Keratinocyte (primary cell): Measurements from ENCODE around the gene CCDC102A. TPM values are rescaled to one million over a fixed set of nuclear protein-coding genes. Genes with fewer than 3 reads are reported as not detected.

Source experiments
- DNase-seq: peaks from one replicate; pipeline ENCODE4 v3.0.0-alpha.2; 2011; ENCODE audit warnings: low read depth, missing footprints, low spot score
- FAIRE-seq: peaks from 2 replicates; lab custom pipeline; 2011; peaks lifted over from hg19 to GRCh38; lab: Jason Lieb, UNC
- H2AFZ ChIP-seq: 2 replicates; pipeline ENCODE4 v1.6.0; 2012; ENCODE audit warnings: low read length, control low read depth, inconsistent platforms; ENCODE audit not compliant: control insufficient read depth
- H3K27ac ChIP-seq: 2 replicates; pipeline ENCODE4 v1.5.1; 2011; ENCODE audit warnings: low read length; ENCODE audit not compliant: control insufficient read depth, insufficient read depth
- H3K27me3 ChIP-seq: 3 replicates; pipeline ENCODE4 v1.6.0; 2011; ENCODE audit warnings: low read length; ENCODE audit not compliant: control insufficient read depth, insufficient read depth; ENCODE audit errors: extremely low read depth
- H3K36me3 ChIP-seq, 2 experiments: 2 replicates in 1 of 2; 3 replicates in 1 of 2; pipeline ENCODE4 v1.5.1; 2011; ENCODE audit warnings: low read length in 2 of 2, mild to moderate bottlenecking in 1 of 2; ENCODE audit not compliant: control insufficient read depth in 2 of 2, insufficient read depth in 2 of 2; ENCODE audit errors: extremely low read depth in 1 of 2
- H3K4me1 ChIP-seq: 3 replicates; pipeline ENCODE4 v1.5.1; 2011; ENCODE audit warnings: low read length; ENCODE audit not compliant: control insufficient read depth, insufficient read depth; ENCODE audit errors: extremely low read depth
- H3K4me2 ChIP-seq: 3 replicates; pipeline ENCODE4 v1.6.0; 2011; ENCODE audit warnings: low read depth, low read length; ENCODE audit not compliant: control insufficient read depth, insufficient read depth; ENCODE audit errors: extremely low read depth
- H3K4me3 ChIP-seq, 3 experiments: fragments of 200-600 bp in 1 of 3; sonication (generic) in 1 of 3; 2 replicates in 2 of 3; 3 replicates in 1 of 3; pipeline ENCODE4 v1.5.1; 2011 to 2016; ENCODE audit warnings: low read length in 3 of 3, mild to moderate bottlenecking in 3 of 3, control low read depth in 2 of 3, inconsistent platforms in 1 of 3, low read depth in 1 of 3, mixed read lengths in 1 of 3, mixed run types in 1 of 3, moderate library complexity in 1 of 3; ENCODE audit not compliant: control insufficient read depth in 2 of 3, insufficient read depth in 2 of 3; ENCODE audit errors: extremely low read depth in 1 of 3
- H3K79me2 ChIP-seq: 2 replicates; pipeline ENCODE4 v1.6.0; 2012; ENCODE audit warnings: low read length; ENCODE audit not compliant: control insufficient read depth, insufficient read depth
- H3K9ac ChIP-seq: 3 replicates; pipeline ENCODE4 v1.6.0; 2011; ENCODE audit warnings: low read length; ENCODE audit not compliant: control insufficient read depth, insufficient read depth; ENCODE audit errors: extremely low read depth
- H3K9me1 ChIP-seq: 3 replicates; pipeline ENCODE4 v1.6.0; 2011; ENCODE audit warnings: low read length; ENCODE audit not compliant: control insufficient read depth, insufficient read depth; ENCODE audit errors: extremely low read depth
- H3K9me3 ChIP-seq: 2 replicates; pipeline ENCODE4 v1.5.1; 2012; ENCODE audit warnings: low read depth, low read length; ENCODE audit not compliant: control insufficient read depth
- H4K20me1 ChIP-seq: 3 replicates; pipeline ENCODE4 v1.6.0; 2011; ENCODE audit warnings: low read length; ENCODE audit not compliant: control insufficient read depth, insufficient read depth; ENCODE audit errors: extremely low read depth
- EZH2 ChIP-seq: IDR thresholded peaks from one replicate; pipeline ENCODE4 v1.6.1; 2012; ENCODE audit warnings: inconsistent platforms, mild to moderate bottlenecking, low read length, moderate library complexity
- dilution Hi-C: fragments of 300-500 bp; cut with MboI; formaldehyde crosslinking; loops from one replicate; pipeline ENCODE4 v1.7.0; 2020; ENCODE audit warnings: low sequenced_read_pairs; ENCODE audit not compliant: extremely low pct_ligation_motif_present
- polyA plus RNA-seq, 5 experiments: library from polyadenylated mRNA; depleted of rRNA in 3 of 5; stranded (reverse) in 3 of 5; stranded (forward) in 1 of 5; unstranded in 1 of 5; fragments of >200 nt; gene quantifications; 1 replicate in 1 of 5; 2 replicates in 3 of 5; 3 replicates in 1 of 5; pipeline versions ENCODE4 v1.2.1 to v1.2.3, GENCODE V29; 2011 to 2012; ENCODE audit warnings: missing spikeins in 2 of 5, low read depth in 1 of 5, low replicate concordance in 1 of 5
- TF ChIP-seq, protein P1 (sequence below), 3 experiments: IDR thresholded peaks in 1 of 3; conservative IDR thresholded peaks in 1 of 3; optimal IDR thresholded peaks in 1 of 3; 2 replicates in 2 of 3; 3 replicates in 1 of 3; pipeline versions ENCODE3 to v1.5.1; 2011; ENCODE audit warnings: low read length in 3 of 3, mild to moderate bottlenecking in 3 of 3, moderate library complexity in 2 of 3, control low read depth in 1 of 3, inconsistent platforms in 1 of 3; ENCODE audit not compliant: insufficient read depth in 2 of 3; ENCODE audit errors: extremely low read depth in 1 of 3

Gene CCDC102A
- polyA plus RNA-seq, 1 donor (not counting 4 experiments of a cell fraction or from before 2014, with no cell fraction given): 2.2 TPM

DNA sequence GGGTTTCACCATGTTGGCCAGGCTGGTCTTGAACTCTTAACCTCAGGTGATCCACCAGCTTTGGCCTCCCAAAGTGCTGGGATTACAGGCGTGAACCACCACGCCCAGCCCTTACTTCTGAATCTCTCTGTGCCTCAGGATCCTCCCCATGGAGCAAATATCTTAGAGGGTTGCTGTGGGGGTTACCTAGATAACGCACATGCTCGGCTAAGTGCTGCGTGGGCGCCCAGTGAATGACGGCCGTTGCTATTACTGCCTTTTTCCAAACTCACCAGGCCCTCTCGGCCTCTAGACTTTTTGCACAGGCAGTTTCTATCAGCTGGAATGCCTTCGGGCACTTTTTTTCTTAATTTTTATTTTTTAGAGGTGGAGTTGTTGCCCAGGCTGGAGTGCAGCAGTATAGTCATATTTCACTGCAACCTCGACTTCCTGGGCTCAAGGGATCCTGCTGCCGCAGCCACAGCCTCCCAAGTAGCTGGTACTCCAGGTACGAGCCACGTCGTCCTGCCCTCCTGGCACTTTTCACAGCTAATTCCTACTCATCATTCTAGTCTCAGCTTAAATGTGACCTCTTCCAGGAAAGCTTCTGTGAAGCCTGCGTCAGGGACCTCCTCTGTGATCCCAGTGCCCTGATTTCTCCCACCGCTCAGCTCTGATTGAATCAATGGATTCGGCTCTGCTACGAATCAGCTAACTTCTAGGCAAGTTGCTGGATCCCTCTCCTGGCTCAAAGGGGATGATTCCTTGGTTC is 8.6 kb downstream of the CCDC102A start:
- TF ChIP-seq, protein P1, sequence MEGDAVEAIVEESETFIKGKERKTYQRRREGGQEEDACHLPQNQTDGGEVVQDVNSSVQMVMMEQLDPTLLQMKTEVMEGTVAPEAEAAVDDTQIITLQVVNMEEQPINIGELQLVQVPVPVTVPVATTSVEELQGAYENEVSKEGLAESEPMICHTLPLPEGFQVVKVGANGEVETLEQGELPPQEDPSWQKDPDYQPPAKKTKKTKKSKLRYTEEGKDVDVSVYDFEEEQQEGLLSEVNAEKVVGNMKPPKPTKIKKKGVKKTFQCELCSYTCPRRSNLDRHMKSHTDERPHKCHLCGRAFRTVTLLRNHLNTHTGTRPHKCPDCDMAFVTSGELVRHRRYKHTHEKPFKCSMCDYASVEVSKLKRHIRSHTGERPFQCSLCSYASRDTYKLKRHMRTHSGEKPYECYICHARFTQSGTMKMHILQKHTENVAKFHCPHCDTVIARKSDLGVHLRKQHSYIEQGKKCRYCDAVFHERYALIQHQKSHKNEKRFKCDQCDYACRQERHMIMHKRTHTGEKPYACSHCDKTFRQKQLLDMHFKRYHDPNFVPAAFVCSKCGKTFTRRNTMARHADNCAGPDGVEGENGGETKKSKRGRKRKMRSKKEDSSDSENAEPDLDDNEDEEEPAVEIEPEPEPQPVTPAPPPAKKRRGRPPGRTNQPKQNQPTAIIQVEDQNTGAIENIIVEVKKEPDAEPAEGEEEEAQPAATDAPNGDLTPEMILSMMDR (optimal IDR thresholded peaks at IDR 0.05 in 1 of 3, IDR thresholded peaks at IDR 0.05 in 1 of 3, conservative IDR thresholded peaks at IDR 0.05 in 1 of 3; ENCODE audit: extremely low read depth in 1 of 3, insufficient read depth in 2 of 3, low read length in 3 of 3): no peak
- TF ChIP-seq EZH2: no peak
- no peak overlapping the region for H2AFZ ChIP-seq
- H4K20me1 ChIP-seq: no peaks in the 10 kb centered on the region
- H3K4me1 ChIP-seq: peaks cover 7% of the 10 kb centered on the region
- no peaks in the 10 kb centered on the region for H3K9me1 ChIP-seq
- no peak overlapping the region for H3K4me3 ChIP-seq
- dilution Hi-C loops: no loop called here
- H3K27me3 ChIP-seq: no peaks in the 10 kb centered on the region
- FAIRE-seq: peak; percentile 32
- no peaks in the 10 kb centered on the region for H3K9me3 ChIP-seq
- H3K4me2 ChIP-seq: no peak overlapping the region
- H3K27ac ChIP-seq: no peak overlapping the region
- no peak overlapping the region for H3K9ac ChIP-seq
- DNase-seq: no peak
- no peaks in the 10 kb centered on the region for H3K36me3 ChIP-seq
- H3K79me2 ChIP-seq: no peaks in the 10 kb centered on the region

DNA sequence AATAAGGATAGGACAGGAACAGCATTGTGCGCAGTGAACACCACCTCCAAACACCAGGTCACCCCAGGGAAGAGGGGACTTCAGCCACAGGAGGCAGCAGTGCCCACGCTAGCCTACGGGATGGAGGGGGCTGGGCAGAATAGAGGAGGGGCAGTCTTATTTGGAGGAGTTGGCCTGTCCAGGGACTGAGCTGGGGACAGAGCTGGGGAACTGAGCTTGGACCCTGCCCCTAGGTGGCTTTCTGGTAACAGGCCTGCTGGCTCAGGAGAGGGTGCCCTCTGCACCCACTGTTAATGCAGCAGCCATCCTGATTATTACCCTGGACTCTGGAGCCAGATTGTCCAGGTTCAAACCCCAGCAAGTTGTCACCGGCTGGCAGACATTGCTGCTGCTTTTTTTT is 9.3 kb downstream of the CCDC102A start:
- no peaks in the 10 kb centered on the region for H4K20me1 ChIP-seq
- no peaks in the 10 kb centered on the region for H3K36me3 ChIP-seq
- DNase-seq (no peak), FAIRE-seq (no peak)
- H3K9me3 ChIP-seq: no peaks in the 10 kb centered on the region
- H2AFZ ChIP-seq: no peak overlapping the region
- no peak overlapping the region for H3K4me3 ChIP-seq
- peaks cover 7% of the 10 kb centered on the region for H3K4me1 ChIP-seq
- H3K27me3 ChIP-seq: no peaks in the 10 kb centered on the region
- dilution Hi-C loops: no loop called here
- H3K4me2 ChIP-seq: no peak overlapping the region
- H3K27ac ChIP-seq: no peak overlapping the region
- no peaks in the 10 kb centered on the region for H3K9me1 ChIP-seq
- no peak overlapping the region for H3K9ac ChIP-seq
- no peaks in the 10 kb centered on the region for H3K79me2 ChIP-seq
- TF ChIP-seq EZH2: no peak
- TF ChIP-seq, protein P1 (optimal IDR thresholded peaks at IDR 0.05 in 1 of 3, IDR thresholded peaks at IDR 0.05 in 1 of 3, conservative IDR thresholded peaks at IDR 0.05 in 1 of 3; ENCODE audit: extremely low read depth in 1 of 3, insufficient read depth in 2 of 3, low read length in 3 of 3): no peak
